ENCODE data around the gene GDAP2. TPM values are rescaled to one million over a fixed set of nuclear protein-coding genes. Genes with fewer than 3 reads are reported as not detected.
"Not testable (repeated sequence)": the region's sequence is repeated elsewhere in the genome, so short reads cannot be mapped to it uniquely, and the experiment has no call there.

The GDAP2 gene
- total and polyA plus RNA-seq, 4 donors: 5.1 to 52.2 (median 17.2) TPM

DNA sequence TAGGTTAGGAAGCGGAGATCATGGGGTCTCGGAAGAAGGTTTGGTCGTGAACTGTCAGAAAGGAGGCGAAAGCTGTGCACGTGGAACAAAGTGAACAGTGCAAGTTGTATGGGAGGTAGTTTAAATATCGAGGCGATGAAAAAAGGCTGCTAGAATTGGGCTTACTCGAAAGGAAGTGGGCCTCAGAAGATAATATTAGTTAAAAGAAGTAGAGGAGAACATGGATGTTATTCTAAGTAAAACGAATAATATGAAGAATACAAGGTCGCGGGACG, 689 bp upstream of the GDAP2 start:
- no peaks in the 10 kb centered on the region for H3K9me3 ChIP-seq (ENCODE audit: control insufficient read depth in 4 of 4, insufficient read depth in 3 of 4, low read length in 3 of 4)
- peaks cover 0 to 24% (median 11%) of the 10 kb centered on the region in 5 donors for H3K4me1 ChIP-seq (ENCODE audit: control insufficient read depth in 5 of 5, insufficient read depth in 5 of 5, low read length in 5 of 5)
- DNase-seq: peak in 1 of 3 donors; percentile 11
- H3K4me3 ChIP-seq: peak overlapping the region; percentile 90
- TF ChIP-seq, protein P1, sequence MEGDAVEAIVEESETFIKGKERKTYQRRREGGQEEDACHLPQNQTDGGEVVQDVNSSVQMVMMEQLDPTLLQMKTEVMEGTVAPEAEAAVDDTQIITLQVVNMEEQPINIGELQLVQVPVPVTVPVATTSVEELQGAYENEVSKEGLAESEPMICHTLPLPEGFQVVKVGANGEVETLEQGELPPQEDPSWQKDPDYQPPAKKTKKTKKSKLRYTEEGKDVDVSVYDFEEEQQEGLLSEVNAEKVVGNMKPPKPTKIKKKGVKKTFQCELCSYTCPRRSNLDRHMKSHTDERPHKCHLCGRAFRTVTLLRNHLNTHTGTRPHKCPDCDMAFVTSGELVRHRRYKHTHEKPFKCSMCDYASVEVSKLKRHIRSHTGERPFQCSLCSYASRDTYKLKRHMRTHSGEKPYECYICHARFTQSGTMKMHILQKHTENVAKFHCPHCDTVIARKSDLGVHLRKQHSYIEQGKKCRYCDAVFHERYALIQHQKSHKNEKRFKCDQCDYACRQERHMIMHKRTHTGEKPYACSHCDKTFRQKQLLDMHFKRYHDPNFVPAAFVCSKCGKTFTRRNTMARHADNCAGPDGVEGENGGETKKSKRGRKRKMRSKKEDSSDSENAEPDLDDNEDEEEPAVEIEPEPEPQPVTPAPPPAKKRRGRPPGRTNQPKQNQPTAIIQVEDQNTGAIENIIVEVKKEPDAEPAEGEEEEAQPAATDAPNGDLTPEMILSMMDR (IDR thresholded peaks at IDR 0.05; ENCODE audit: control extremely low read depth, extremely low read depth): no peak
- peak overlapping the region; percentile 41 to 57 for H3K9ac ChIP-seq (ENCODE audit: insufficient read depth in 1 of 2, low read length in 2 of 2)
- no peak for ATAC-seq (ENCODE audit: insufficient read depth, low FRiP score)
- H3K27me3 ChIP-seq (ENCODE audit: control insufficient read depth in 3 of 3, insufficient read depth in 3 of 3, low read length in 2 of 3): no peaks in the 10 kb centered on the region
- peaks cover 0 to 10% (median 3%) of the 10 kb centered on the region in 4 donors for H3K36me3 ChIP-seq (ENCODE audit: control insufficient read depth in 4 of 4, insufficient read depth in 4 of 4, low read length in 4 of 4)
- peak overlapping the region in 1 of 2 donors; percentile 50 for H3K27ac ChIP-seq (ENCODE audit: low read depth in 1 of 2, low read length in 1 of 2)
- WGBS, 2 donors: 1% methylated on average over 12 of the region's 12 CpGs

DNA sequence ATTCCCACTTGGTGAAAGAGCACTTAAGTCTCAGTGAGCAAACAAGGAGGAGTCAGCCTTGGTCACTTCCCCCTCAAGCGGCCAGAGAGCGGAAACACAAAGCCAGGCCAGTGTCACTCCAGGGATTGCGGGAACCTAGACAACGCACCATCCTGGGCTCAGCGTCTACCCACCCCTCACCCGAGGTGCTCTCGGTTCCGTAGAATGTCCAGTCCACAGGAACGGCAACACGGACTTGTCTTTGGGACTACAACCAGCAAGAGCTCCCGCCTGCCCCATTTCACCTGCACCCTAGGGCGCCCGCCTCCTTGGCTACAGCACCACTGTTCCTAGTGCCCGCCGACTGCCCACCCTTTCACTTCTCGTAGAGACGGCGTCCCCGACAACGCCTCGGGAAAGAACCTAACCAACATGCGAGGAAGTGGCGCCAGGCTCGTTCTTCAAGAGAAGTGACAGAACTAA, 509 bp downstream of the GDAP2 start:
- Histone ChIP-seq H3K9ac (ENCODE audit: insufficient read depth in 1 of 2, low read length in 2 of 2) (peak overlapping the region; percentile 84 to 87), H3K4me3 (peak overlapping the region; percentile 90), H3K27ac (ENCODE audit: low read depth in 1 of 2, low read length in 1 of 2) (peak overlapping the region; percentile 79 to 96), H3K4me1 (ENCODE audit: control insufficient read depth in 5 of 5, insufficient read depth in 5 of 5, low read length in 5 of 5) (peaks cover 0 to 24% (median 11%) of the 10 kb centered on the region in 5 donors), H3K9me3 (ENCODE audit: control insufficient read depth in 4 of 4, insufficient read depth in 3 of 4, low read length in 3 of 4) (no peaks in the 10 kb centered on the region), H3K27me3 (ENCODE audit: control insufficient read depth in 3 of 3, insufficient read depth in 3 of 3, low read length in 2 of 3) (no peaks in the 10 kb centered on the region), H3K36me3 (ENCODE audit: control insufficient read depth in 4 of 4, insufficient read depth in 4 of 4, low read length in 4 of 4) (peaks cover 0 to 10% (median 1%) of the 10 kb centered on the region in 4 donors)
- peak; percentile 71 to 76 (median 73) for DNase-seq
- ATAC-seq (ENCODE audit: insufficient read depth, low FRiP score): peak; percentile 84
- TF ChIP-seq, protein P1 (IDR thresholded peaks at IDR 0.05; ENCODE audit: control extremely low read depth, extremely low read depth): no peak
- WGBS, 2 donors: 0% methylated on average over 22 to 24 of the region's 24 CpGs

DNA sequence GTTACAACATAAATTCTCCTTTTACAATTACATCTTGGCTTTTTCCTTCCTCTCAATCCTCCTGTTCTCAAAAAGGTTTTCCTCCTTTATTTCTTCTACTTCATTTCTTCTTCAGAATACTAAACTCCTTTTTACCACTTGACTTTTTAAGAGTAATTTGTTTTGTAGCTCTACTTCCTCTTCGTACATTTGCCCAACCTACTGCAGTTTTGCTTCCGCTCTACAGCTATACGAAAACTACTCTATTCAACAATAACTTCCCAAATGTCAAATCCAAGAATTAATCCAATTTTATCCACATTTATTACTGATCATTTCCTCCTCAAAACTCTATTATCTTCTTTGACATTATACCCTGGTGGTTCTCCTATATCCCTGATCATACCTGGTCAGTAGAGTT, 3.4 kb downstream of the GDAP2 start:
- no peaks in the 10 kb centered on the region for H3K9me3 ChIP-seq (ENCODE audit: control insufficient read depth in 4 of 4, insufficient read depth in 3 of 4, low read length in 3 of 4)
- no peak for ATAC-seq (ENCODE audit: insufficient read depth, low FRiP score)
- WGBS, 2 donors: 41 to 69% methylated on average over 3 of the region's 3 CpGs
- H3K9ac ChIP-seq (ENCODE audit: insufficient read depth in 1 of 2, low read length in 2 of 2): no peak overlapping the region
- no peaks in the 10 kb centered on the region for H3K27me3 ChIP-seq (ENCODE audit: control insufficient read depth in 3 of 3, insufficient read depth in 3 of 3, low read length in 2 of 3)
- no peak overlapping the region for H3K4me3 ChIP-seq
- DNase-seq: no peak
- H3K27ac ChIP-seq (ENCODE audit: low read depth in 1 of 2, low read length in 1 of 2): no peak overlapping the region
- H3K4me1 ChIP-seq (ENCODE audit: control insufficient read depth in 5 of 5, insufficient read depth in 5 of 5, low read length in 5 of 5): peaks cover 0 to 21% (median 10%) of the 10 kb centered on the region in 5 donors
- TF ChIP-seq, protein P1 (IDR thresholded peaks at IDR 0.05; ENCODE audit: control extremely low read depth, extremely low read depth): no peak
- peaks cover 0 to 10% (median 0%) of the 10 kb centered on the region in 4 donors for H3K36me3 ChIP-seq (ENCODE audit: control insufficient read depth in 4 of 4, insufficient read depth in 4 of 4, low read length in 4 of 4)

DNA sequence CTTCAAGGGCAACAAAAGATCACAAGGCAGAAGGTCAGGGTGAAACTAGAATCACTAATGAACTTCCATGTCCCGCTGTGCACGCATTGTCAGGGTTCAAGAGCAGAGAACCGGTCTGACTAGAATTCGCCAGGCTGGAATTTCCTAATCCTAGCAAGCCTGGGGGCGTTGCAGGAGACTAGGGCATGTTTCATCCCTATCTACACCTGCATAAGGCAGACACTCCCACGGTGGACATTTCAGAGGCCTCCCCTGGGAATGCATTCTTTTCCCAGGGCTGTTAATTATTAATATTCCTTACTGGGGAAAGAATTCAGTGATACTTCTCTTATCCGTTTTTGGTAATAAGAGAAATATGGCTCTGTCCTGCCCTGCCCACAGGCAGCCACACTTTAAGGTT, 6.7 kb downstream of the GDAP2 start:
- H3K27ac ChIP-seq (ENCODE audit: low read depth in 1 of 2, low read length in 1 of 2); H3K4me3 ChIP-seq; H3K36me3 ChIP-seq (ENCODE audit: control insufficient read depth in 4 of 4, insufficient read depth in 4 of 4, low read length in 4 of 4); ATAC-seq (ENCODE audit: insufficient read depth, low FRiP score); H3K9ac ChIP-seq (ENCODE audit: insufficient read depth in 1 of 2, low read length in 2 of 2); H3K27me3 ChIP-seq (ENCODE audit: control insufficient read depth in 3 of 3, insufficient read depth in 3 of 3, low read length in 2 of 3); H3K4me1 ChIP-seq (ENCODE audit: control insufficient read depth in 5 of 5, insufficient read depth in 5 of 5, low read length in 5 of 5); DNase-seq; H3K9me3 ChIP-seq (ENCODE audit: control insufficient read depth in 4 of 4, insufficient read depth in 3 of 4, low read length in 3 of 4): not testable (repeated sequence)
- WGBS, 2 donors: 89 to 97% methylated on average over 7 of the region's 7 CpGs
